Measurements from ENCODE around the gene AGFG2. TPM values are rescaled to one million over a fixed set of nuclear protein-coding genes. Genes with fewer than 3 reads are reported as not detected.
A peak's percentile ranks its signal among the peaks of the same experiment; 100 is the strongest.

Gene AGFG2, protein sequence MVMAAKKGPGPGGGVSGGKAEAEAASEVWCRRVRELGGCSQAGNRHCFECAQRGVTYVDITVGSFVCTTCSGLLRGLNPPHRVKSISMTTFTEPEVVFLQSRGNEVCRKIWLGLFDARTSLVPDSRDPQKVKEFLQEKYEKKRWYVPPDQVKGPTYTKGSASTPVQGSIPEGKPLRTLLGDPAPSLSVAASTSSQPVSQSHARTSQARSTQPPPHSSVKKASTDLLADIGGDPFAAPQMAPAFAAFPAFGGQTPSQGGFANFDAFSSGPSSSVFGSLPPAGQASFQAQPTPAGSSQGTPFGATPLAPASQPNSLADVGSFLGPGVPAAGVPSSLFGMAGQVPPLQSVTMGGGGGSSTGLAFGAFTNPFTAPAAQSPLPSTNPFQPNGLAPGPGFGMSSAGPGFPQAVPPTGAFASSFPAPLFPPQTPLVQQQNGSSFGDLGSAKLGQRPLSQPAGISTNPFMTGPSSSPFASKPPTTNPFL
- total RNA-seq (2021): 11.2 and 12.7 TPM in 2 replicates
- long read RNA-seq, partial matches to known transcripts: 1 of 4 reads
- long read RNA-seq, other reads (novel, unspliced or antisense): 3 of 4 reads

GRCh38 chr7:100538654-100539435 is at the start of gene AGFG2:
AGFG2 (plus strand) TSS chr7:100539203; CDS start chr7:100539347, 144 bp downstream.
- no peak within 1 kb of the TSS for H2BK15ac ChIP-seq (ENCODE audit: low read depth, low read length)
- H3K56ac ChIP-seq (ENCODE audit: insufficient read length, low read depth, low read length): no peak within 1 kb of the TSS
- H3K36me3 Mint-ChIP-seq (ENCODE audit: insufficient read depth in 1 of 3, low read depth in 3 of 3): no peaks in the 10 kb centered on the region
- H2AFZ ChIP-seq (ENCODE audit: low read length): peak within 1 kb of the TSS; percentile 1
- no peak within 1 kb of the TSS for H4K8ac ChIP-seq (replicated peaks; ENCODE audit: insufficient read length, low read depth, low read length)
- H3K4me2 ChIP-seq (ENCODE audit: insufficient read depth, insufficient read length, low read length): peak within 1 kb of the TSS; percentile 96
- no peaks in the 10 kb centered on the region; a peak in 1 of 5 replicates for H3K9me3 Mint-ChIP-seq
- H3K79me2 ChIP-seq (ENCODE audit: insufficient read depth, low read length): no peaks in the 10 kb centered on the region
- peaks cover 24% of the 10 kb centered on the region for H3K27me3 Mint-ChIP-seq (ENCODE audit: low read depth)
- no peak within 1 kb of the TSS for H3K14ac ChIP-seq (ENCODE audit: insufficient read depth, low read length)
- H3T11ph ChIP-seq (ENCODE audit: low read length): no peak within 1 kb of the TSS
- H4K5ac ChIP-seq (ENCODE audit: insufficient read length, low read depth, low read length): no peak within 1 kb of the TSS
- no peak within 1 kb of the TSS for H2AK5ac ChIP-seq (ENCODE audit: insufficient read length, low read length)
- no peak within 1 kb of the TSS for H3K27ac ChIP-seq (ENCODE audit: insufficient read length, low read depth, low read length)
- H4K91ac ChIP-seq (ENCODE audit: insufficient read length, low read depth, low read length): no peak within 1 kb of the TSS
- no peaks in the 10 kb centered on the region for H3K9me3 ChIP-seq (ENCODE audit: control insufficient read depth, low read depth, low read length)
- H3K27me3 ChIP-seq (ENCODE audit: insufficient read depth, low read length): no peaks in the 10 kb centered on the region; the same call in 1 of the 2 replicates
- H4K20me1 ChIP-seq (ENCODE audit: control insufficient read depth, insufficient read depth, insufficient read length): no peaks in the 10 kb centered on the region
- H3K4me3 Mint-ChIP-seq: peak within 1 kb of the TSS; percentile 79 to 88
- H3K9ac ChIP-seq (ENCODE audit: extremely low read depth, insufficient read length, low read length): peak within 1 kb of the TSS; percentile 65
- H3K18ac ChIP-seq (ENCODE audit: insufficient read length, low read depth, low read length): no peak within 1 kb of the TSS
- peak within 1 kb of the TSS; percentile 19 to 85 (median 50); a peak in 4 of 7 replicates for H3K27ac Mint-ChIP-seq
- H3K23me2 ChIP-seq (ENCODE audit: insufficient read length, low read depth, low read length, poor library complexity, severe bottlenecking): peaks cover 11% of the 10 kb centered on the region
- no peak within 1 kb of the TSS for H2BK5ac ChIP-seq (ENCODE audit: insufficient read length, low read length)
- no peak within 1 kb of the TSS for H3K4ac ChIP-seq (ENCODE audit: low read depth, low read length)
- H3K23ac ChIP-seq (ENCODE audit: insufficient read length, low read depth, low read length): no peak within 1 kb of the TSS
- H3K4me1 Mint-ChIP-seq: peaks cover 39 to 45% of the 10 kb centered on the region in 2 experiments
- H2BK12ac ChIP-seq (ENCODE audit: insufficient read length, low read depth, low read length): no peak within 1 kb of the TSS
- TF ChIP-seq CTCF (conservative IDR thresholded peaks at IDR 0.05): no peak
- no CpG with 5 or more reads among the region's 60 CpGs for whole genome bisulfite sequencing (ENCODE audit: extremely low coverage, insufficient read length, low lambda C conversion rate)
- H3K79me1 ChIP-seq (ENCODE audit: insufficient read depth, low read depth, low read length, poor library complexity, severe bottlenecking): no peaks in the 10 kb centered on the region
- H3K4me1 ChIP-seq (ENCODE audit: insufficient read depth, low read length): peaks cover 3% of the 10 kb centered on the region; the same call in 1 of the 2 replicates
- H2BK120ac ChIP-seq (ENCODE audit: low read depth, low read length, poor library complexity, severe bottlenecking): no peak within 1 kb of the TSS
- peak; percentile 100 for DNase-seq
- no peak within 1 kb of the TSS for H2BK20ac ChIP-seq (ENCODE audit: low read depth, low read length, poor library complexity, severe bottlenecking)
